Measurements from ENCODE around the gene PCYOX1L. TPM values are rescaled to one million over a fixed set of nuclear protein-coding genes. Genes with fewer than 3 reads are reported as not detected.

Gene PCYOX1L
- total RNA-seq, 1 experiment from 2014 or later = 15.9 TPM

DNA sequence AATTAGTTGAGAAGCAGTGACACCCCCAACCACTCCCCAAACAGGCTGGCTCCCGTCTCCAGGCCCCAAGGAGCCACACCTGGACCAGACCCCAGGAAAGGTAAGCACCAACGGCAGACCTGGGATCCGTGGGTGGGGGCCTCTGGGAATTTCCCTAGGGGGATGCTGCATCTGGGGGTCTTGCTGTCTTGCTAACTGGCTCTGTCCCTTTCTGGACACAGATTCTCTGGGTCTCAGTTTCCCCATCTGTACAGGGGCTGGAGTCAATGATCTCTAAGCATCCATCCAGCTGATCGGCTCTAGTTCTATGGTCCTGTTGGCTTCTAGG lies 49.1 kb downstream of the PCYOX1L start:
- H4K20me1 ChIP-seq (ENCODE audit: insufficient read depth) = no peaks in the 10 kb centered on the region
- no peak overlapping the region for H2AFZ ChIP-seq (ENCODE audit: low read depth, low read length, poor library complexity, severe bottlenecking)
- TF ChIP-seq SP1 (IDR thresholded peaks at IDR 0.05; ENCODE audit: low read depth) (no peak), CTCF (IDR thresholded peaks at IDR 0.05 in 2 of 3, conservative IDR thresholded peaks at IDR 0.05 in 1 of 3; ENCODE audit: borderline replicate concordance in 1 of 3, insufficient read depth in 1 of 3, low read depth in 2 of 3, low read length in 2 of 3) (no peak), ZNF274 (IDR thresholded peaks at IDR 0.05; ENCODE audit: low read depth, low read length) (no peak), JUND (IDR thresholded peaks at IDR 0.05) (no peak), TCF7L2 (IDR thresholded peaks at IDR 0.05; ENCODE audit: borderline replicate concordance, extremely low read depth, insufficient read depth, insufficient read length) (no peak), ATF3 (IDR thresholded peaks at IDR 0.05) (no peak), EGR1 (IDR thresholded peaks at IDR 0.05; ENCODE audit: low read depth) (no peak), CEBPB (IDR thresholded peaks at IDR 0.05; ENCODE audit: low read depth) (no peak), ELF1 (IDR thresholded peaks at IDR 0.05; ENCODE audit: borderline replicate concordance, low read depth) (no peak)
- TF ChIP-seq, protein P1, sequence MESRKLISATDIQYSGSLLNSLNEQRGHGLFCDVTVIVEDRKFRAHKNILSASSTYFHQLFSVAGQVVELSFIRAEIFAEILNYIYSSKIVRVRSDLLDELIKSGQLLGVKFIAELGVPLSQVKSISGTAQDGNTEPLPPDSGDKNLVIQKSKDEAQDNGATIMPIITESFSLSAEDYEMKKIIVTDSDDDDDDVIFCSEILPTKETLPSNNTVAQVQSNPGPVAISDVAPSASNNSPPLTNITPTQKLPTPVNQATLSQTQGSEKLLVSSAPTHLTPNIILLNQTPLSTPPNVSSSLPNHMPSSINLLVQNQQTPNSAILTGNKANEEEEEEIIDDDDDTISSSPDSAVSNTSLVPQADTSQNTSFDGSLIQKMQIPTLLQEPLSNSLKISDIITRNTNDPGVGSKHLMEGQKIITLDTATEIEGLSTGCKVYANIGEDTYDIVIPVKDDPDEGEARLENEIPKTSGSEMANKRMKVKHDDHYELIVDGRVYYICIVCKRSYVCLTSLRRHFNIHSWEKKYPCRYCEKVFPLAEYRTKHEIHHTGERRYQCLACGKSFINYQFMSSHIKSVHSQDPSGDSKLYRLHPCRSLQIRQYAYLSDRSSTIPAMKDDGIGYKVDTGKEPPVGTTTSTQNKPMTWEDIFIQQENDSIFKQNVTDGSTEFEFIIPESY (IDR thresholded peaks at IDR 0.05; ENCODE audit: extremely low read depth, insufficient replicate concordance, low read length) = no peak
- CTCF ChIA-PET = no interaction called here
- DNase-seq (ENCODE audit: low read depth, low spot score) (no peak), ATAC-seq (no peak)
- intact Hi-C loops (cut with micrococcal nuclease) = no loop called here
- no peaks in the 10 kb centered on the region for H3K9me2 ChIP-seq (ENCODE audit: insufficient read depth)
- no peaks in the 10 kb centered on the region for H3K27me3 ChIP-seq (ENCODE audit: insufficient read depth, low read length)
- POLR2A ChIA-PET = no interaction called here
- no peaks in the 10 kb centered on the region for H3K9me3 ChIP-seq (ENCODE audit: control insufficient read depth in 1 of 2, insufficient read depth in 1 of 2, low read depth in 1 of 2, low read length in 2 of 2)
- no peaks in the 10 kb centered on the region for H3K36me3 ChIP-seq (ENCODE audit: control insufficient read depth in 1 of 2, insufficient read depth in 2 of 2, low read length in 2 of 2)
- H3K9ac ChIP-seq (ENCODE audit: low read length) = no peak overlapping the region
- no peak overlapping the region for H3K27ac ChIP-seq (ENCODE audit: low read depth, low read length)
- no peaks in the 10 kb centered on the region for H3K4me1 ChIP-seq (ENCODE audit: control insufficient read depth in 1 of 2, insufficient read depth in 2 of 2, low read length in 2 of 2)
- no peak overlapping the region for H3K4me3 ChIP-seq (replicated peaks in 1 of 2; ENCODE audit: low read depth in 1 of 2, low read length in 2 of 2)
- RAD21 ChIA-PET (ENCODE audit: low non-redundant PET in 1 of 2, low total read pairs in 2 of 2, uncharacterized antibody in 2 of 2, unreplicated experiment in 2 of 2) = no interaction called here
- BruUV-seq (replicated peaks) = no TSS peak
- H3K79me2 ChIP-seq (ENCODE audit: insufficient read depth, low read length) = no peaks in the 10 kb centered on the region
- no peak overlapping the region for H3K4me2 ChIP-seq (ENCODE audit: low read length)
